Measurements from ENCODE around the gene CAMK1D. TPM values are rescaled to one million over a fixed set of nuclear protein-coding genes. Genes with fewer than 3 reads are reported as not detected.

Gene CAMK1D
- total and polyA plus RNA-seq, 2 experiments from 2014 or later: 4.6 to 7.2 TPM

DNA sequence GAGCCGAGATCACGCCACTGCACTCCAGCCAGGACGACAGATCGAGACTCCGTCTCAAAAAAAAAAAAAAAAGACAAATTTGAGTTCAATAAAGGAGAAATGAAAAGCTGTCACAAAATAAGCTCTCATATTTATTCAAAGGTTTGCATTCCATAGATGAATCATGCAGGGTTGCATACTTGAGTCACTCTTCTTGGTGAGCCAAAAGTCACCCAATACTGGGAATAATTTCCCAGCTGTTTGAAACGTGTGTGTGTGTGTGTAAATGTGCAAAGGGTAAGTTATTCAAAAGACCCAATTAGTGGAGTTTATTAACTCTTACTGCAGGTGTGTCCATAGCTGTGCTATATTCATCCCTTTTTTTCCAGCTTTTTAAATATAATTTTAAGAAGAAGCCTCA, 354.5 kb downstream of the CAMK1D start:
- Mint-ChIP-seq H3K4me1 (peaks cover 18% of the 10 kb centered on the region), H3K27ac (no peak overlapping the region), H3K9me3 (no peaks in the 10 kb centered on the region), H3K36me3 (ENCODE audit: low read depth) (no peaks in the 10 kb centered on the region), H3K27me3 (ENCODE audit: insufficient read depth, low read depth, poor library complexity) (peaks cover 8% of the 10 kb centered on the region), H3K4me3 (no peak overlapping the region)
- Histone ChIP-seq H3K27me3 (ENCODE audit: insufficient read depth) (no peaks in the 10 kb centered on the region), H3K9me2 (ENCODE audit: insufficient read depth) (no peaks in the 10 kb centered on the region), H3F3A (replicated peaks; ENCODE audit: low read depth) (no peaks in the 10 kb centered on the region), H3K27ac (ENCODE audit: low read depth) (no peak overlapping the region), H3K36me3 (ENCODE audit: insufficient read depth) (no peaks in the 10 kb centered on the region), H3K79me2 (replicated peaks; ENCODE audit: insufficient read depth) (no peaks in the 10 kb centered on the region), H3K4me2 (no peak overlapping the region), H3K4me3 (no peak overlapping the region), H3K4me1 (ENCODE audit: insufficient read depth) (peaks cover 14% of the 10 kb centered on the region), H2AFZ (no peak overlapping the region), H4K20me1 (replicated peaks; ENCODE audit: insufficient read depth) (no peaks in the 10 kb centered on the region)
- no peak for ATAC-seq
- TF ChIP-seq STAT1 (IDR thresholded peaks at IDR 0.05; ENCODE audit: unreplicated experiment) (no peak), EZH2 (IDR thresholded peaks at IDR 0.05; ENCODE audit: low read depth, unreplicated experiment) (no peak), POLR2AphosphoS5 (IDR thresholded peaks at IDR 0.05; ENCODE audit: low read depth) (no peak), ZNF114 (CRISPR knock-in tag; IDR thresholded peaks at IDR 0.05) (no peak), NANOG (IDR thresholded peaks at IDR 0.05; ENCODE audit: borderline replicate concordance) (no peak), EZH2phosphoT487 (IDR thresholded peaks at IDR 0.05; ENCODE audit: unreplicated experiment) (no peak), CREB1 (CRISPR knock-in tag; IDR thresholded peaks at IDR 0.05; ENCODE audit: low read depth) (no peak)
- TF ChIP-seq, protein P1, sequence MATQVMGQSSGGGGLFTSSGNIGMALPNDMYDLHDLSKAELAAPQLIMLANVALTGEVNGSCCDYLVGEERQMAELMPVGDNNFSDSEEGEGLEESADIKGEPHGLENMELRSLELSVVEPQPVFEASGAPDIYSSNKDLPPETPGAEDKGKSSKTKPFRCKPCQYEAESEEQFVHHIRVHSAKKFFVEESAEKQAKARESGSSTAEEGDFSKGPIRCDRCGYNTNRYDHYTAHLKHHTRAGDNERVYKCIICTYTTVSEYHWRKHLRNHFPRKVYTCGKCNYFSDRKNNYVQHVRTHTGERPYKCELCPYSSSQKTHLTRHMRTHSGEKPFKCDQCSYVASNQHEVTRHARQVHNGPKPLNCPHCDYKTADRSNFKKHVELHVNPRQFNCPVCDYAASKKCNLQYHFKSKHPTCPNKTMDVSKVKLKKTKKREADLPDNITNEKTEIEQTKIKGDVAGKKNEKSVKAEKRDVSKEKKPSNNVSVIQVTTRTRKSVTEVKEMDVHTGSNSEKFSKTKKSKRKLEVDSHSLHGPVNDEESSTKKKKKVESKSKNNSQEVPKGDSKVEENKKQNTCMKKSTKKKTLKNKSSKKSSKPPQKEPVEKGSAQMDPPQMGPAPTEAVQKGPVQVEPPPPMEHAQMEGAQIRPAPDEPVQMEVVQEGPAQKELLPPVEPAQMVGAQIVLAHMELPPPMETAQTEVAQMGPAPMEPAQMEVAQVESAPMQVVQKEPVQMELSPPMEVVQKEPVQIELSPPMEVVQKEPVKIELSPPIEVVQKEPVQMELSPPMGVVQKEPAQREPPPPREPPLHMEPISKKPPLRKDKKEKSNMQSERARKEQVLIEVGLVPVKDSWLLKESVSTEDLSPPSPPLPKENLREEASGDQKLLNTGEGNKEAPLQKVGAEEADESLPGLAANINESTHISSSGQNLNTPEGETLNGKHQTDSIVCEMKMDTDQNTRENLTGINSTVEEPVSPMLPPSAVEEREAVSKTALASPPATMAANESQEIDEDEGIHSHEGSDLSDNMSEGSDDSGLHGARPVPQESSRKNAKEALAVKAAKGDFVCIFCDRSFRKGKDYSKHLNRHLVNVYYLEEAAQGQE (IDR thresholded peaks at IDR 0.05; ENCODE audit: unreplicated experiment): no peak
- TF ChIP-seq, protein P2, sequence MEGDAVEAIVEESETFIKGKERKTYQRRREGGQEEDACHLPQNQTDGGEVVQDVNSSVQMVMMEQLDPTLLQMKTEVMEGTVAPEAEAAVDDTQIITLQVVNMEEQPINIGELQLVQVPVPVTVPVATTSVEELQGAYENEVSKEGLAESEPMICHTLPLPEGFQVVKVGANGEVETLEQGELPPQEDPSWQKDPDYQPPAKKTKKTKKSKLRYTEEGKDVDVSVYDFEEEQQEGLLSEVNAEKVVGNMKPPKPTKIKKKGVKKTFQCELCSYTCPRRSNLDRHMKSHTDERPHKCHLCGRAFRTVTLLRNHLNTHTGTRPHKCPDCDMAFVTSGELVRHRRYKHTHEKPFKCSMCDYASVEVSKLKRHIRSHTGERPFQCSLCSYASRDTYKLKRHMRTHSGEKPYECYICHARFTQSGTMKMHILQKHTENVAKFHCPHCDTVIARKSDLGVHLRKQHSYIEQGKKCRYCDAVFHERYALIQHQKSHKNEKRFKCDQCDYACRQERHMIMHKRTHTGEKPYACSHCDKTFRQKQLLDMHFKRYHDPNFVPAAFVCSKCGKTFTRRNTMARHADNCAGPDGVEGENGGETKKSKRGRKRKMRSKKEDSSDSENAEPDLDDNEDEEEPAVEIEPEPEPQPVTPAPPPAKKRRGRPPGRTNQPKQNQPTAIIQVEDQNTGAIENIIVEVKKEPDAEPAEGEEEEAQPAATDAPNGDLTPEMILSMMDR (conservative IDR thresholded peaks at IDR 0.05; ENCODE audit: low read depth in 2 of 2): no peak
- TF ChIP-seq, protein P3, sequence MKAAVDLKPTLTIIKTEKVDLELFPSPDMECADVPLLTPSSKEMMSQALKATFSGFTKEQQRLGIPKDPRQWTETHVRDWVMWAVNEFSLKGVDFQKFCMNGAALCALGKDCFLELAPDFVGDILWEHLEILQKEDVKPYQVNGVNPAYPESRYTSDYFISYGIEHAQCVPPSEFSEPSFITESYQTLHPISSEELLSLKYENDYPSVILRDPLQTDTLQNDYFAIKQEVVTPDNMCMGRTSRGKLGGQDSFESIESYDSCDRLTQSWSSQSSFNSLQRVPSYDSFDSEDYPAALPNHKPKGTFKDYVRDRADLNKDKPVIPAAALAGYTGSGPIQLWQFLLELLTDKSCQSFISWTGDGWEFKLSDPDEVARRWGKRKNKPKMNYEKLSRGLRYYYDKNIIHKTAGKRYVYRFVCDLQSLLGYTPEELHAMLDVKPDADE (IDR thresholded peaks at IDR 0.05): no peak
- TF ChIP-seq, protein P4, sequence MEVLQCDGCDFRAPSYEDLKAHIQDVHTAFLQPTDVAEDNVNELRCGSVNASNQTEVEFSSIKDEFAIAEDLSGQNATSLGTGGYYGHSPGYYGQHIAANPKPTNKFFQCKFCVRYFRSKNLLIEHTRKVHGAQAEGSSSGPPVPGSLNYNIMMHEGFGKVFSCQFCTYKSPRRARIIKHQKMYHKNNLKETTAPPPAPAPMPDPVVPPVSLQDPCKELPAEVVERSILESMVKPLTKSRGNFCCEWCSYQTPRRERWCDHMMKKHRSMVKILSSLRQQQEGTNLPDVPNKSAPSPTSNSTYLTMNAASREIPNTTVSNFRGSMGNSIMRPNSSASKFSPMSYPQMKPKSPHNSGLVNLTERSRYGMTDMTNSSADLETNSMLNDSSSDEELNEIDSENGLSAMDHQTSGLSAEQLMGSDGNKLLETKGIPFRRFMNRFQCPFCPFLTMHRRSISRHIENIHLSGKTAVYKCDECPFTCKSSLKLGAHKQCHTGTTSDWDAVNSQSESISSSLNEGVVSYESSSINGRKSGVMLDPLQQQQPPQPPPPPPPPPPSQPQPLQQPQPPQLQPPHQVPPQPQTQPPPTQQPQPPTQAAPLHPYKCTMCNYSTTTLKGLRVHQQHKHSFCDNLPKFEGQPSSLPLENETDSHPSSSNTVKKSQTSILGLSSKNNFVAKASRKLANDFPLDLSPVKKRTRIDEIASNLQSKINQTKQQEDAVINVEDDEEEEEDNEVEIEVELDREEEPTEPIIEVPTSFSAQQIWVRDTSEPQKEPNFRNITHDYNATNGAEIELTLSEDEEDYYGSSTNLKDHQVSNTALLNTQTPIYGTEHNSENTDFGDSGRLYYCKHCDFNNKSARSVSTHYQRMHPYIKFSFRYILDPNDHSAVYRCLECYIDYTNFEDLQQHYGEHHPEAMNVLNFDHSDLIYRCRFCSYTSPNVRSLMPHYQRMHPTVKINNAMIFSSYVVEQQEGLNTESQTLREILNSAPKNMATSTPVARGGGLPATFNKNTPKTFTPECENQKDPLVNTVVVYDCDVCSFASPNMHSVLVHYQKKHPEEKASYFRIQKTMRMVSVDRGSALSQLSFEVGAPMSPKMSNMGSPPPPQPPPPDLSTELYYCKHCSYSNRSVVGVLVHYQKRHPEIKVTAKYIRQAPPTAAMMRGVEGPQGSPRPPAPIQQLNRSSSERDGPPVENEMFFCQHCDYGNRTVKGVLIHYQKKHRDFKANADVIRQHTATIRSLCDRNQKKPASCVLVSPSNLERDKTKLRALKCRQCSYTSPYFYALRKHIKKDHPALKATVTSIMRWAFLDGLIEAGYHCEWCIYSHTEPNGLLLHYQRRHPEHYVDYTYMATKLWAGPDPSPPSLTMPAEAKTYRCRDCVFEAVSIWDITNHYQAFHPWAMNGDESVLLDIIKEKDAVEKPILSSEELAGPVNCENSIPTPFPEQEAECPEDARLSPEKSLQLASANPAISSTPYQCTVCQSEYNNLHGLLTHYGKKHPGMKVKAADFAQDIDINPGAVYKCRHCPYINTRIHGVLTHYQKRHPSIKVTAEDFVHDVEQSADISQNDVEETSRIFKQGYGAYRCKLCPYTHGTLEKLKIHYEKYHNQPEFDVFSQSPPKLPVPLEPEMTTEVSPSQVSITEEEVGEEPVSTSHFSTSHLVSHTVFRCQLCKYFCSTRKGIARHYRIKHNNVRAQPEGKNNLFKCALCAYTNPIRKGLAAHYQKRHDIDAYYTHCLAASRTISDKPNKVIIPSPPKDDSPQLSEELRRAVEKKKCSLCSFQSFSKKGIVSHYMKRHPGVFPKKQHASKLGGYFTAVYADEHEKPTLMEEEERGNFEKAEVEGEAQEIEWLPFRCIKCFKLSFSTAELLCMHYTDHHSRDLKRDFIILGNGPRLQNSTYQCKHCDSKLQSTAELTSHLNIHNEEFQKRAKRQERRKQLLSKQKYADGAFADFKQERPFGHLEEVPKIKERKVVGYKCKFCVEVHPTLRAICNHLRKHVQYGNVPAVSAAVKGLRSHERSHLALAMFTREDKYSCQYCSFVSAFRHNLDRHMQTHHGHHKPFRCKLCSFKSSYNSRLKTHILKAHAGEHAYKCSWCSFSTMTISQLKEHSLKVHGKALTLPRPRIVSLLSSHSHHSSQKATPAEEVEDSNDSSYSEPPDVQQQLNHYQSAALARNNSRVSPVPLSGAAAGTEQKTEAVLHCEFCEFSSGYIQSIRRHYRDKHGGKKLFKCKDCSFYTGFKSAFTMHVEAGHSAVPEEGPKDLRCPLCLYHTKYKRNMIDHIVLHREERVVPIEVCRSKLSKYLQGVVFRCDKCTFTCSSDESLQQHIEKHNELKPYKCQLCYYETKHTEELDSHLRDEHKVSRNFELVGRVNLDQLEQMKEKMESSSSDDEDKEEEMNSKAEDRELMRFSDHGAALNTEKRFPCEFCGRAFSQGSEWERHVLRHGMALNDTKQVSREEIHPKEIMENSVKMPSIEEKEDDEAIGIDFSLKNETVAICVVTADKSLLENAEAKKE (CRISPR knock-in tag; IDR thresholded peaks at IDR 0.05): no peak
- no peak for DNase-seq (ENCODE audit: low spot score)
